Measurements from ENCODE around the gene GLS. TPM values are rescaled to one million over a fixed set of nuclear protein-coding genes. Genes with fewer than 3 reads are reported as not detected.
"Not testable (repeated sequence)": the region's sequence is repeated elsewhere in the genome, so short reads cannot be mapped to it uniquely, and the experiment has no call there.

GLS gene
- total RNA-seq, 1 donor from 2014 or later, result 178 TPM

DNA sequence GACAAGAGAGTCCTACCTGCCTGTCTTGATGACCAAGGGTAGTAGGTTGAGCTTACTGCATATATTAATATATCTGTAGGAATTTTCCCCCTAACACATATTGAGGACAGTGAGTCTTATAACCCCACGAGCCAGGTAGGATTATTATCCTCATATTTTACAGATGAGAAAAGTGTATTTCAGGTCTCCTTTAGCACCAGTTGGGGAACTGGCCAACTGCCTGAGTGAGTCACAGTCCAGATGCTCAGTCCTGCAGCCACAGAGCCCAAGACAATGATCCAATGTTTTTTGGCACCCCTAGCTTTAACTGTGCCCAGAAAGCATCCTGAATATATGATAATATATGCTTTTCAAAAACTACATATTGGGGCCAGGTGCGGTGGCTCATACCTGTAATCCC, 30.8 kb upstream of the GLS start:
- Mint-ChIP-seq H3K4me1 (ENCODE audit: unreplicated experiment) (peaks cover 18% of the 10 kb centered on the region), H3K4me3 (ENCODE audit: unreplicated experiment) (no peak overlapping the region), H3K27ac (ENCODE audit: unreplicated experiment) (peak overlapping the region; percentile 10), H3K36me3 (ENCODE audit: unreplicated experiment) (no peaks in the 10 kb centered on the region), H3K27me3 (ENCODE audit: unreplicated experiment) (no peaks in the 10 kb centered on the region), H3K9me3 (ENCODE audit: unreplicated experiment) (no peaks in the 10 kb centered on the region)
- DNase-seq (ENCODE audit: extremely low spot score, unreplicated experiment), result no peak
- TF ChIP-seq, protein P1, sequence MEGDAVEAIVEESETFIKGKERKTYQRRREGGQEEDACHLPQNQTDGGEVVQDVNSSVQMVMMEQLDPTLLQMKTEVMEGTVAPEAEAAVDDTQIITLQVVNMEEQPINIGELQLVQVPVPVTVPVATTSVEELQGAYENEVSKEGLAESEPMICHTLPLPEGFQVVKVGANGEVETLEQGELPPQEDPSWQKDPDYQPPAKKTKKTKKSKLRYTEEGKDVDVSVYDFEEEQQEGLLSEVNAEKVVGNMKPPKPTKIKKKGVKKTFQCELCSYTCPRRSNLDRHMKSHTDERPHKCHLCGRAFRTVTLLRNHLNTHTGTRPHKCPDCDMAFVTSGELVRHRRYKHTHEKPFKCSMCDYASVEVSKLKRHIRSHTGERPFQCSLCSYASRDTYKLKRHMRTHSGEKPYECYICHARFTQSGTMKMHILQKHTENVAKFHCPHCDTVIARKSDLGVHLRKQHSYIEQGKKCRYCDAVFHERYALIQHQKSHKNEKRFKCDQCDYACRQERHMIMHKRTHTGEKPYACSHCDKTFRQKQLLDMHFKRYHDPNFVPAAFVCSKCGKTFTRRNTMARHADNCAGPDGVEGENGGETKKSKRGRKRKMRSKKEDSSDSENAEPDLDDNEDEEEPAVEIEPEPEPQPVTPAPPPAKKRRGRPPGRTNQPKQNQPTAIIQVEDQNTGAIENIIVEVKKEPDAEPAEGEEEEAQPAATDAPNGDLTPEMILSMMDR (IDR thresholded peaks at IDR 0.05), result no peak

DNA sequence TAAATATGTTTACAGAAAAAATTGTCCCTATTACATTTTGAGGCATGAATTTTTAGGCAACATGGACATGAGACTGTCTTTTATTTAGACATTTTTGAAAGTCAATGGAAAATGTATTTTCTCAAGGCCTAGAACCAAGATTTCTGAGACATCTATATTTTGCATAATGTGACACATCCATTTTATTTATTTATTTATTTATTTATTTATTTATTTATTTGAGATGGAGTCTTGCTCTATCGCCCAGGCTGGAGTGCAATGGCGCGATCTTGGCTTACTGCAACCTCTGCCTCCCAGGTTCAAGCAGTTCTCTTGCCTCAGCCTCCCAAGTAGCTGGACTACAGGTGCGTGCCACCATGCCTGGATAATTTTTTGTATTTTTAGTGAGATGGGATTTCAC, 27.6 kb upstream of the GLS start:
- H3K9me3 Mint-ChIP-seq (ENCODE audit: unreplicated experiment); H3K4me3 Mint-ChIP-seq (ENCODE audit: unreplicated experiment); DNase-seq (ENCODE audit: extremely low spot score, unreplicated experiment); H3K27ac Mint-ChIP-seq (ENCODE audit: unreplicated experiment); H3K27me3 Mint-ChIP-seq (ENCODE audit: unreplicated experiment); H3K36me3 Mint-ChIP-seq (ENCODE audit: unreplicated experiment): not testable (repeated sequence)
- H3K4me1 Mint-ChIP-seq (ENCODE audit: unreplicated experiment), result peaks cover 26% of the 10 kb centered on the region

DNA sequence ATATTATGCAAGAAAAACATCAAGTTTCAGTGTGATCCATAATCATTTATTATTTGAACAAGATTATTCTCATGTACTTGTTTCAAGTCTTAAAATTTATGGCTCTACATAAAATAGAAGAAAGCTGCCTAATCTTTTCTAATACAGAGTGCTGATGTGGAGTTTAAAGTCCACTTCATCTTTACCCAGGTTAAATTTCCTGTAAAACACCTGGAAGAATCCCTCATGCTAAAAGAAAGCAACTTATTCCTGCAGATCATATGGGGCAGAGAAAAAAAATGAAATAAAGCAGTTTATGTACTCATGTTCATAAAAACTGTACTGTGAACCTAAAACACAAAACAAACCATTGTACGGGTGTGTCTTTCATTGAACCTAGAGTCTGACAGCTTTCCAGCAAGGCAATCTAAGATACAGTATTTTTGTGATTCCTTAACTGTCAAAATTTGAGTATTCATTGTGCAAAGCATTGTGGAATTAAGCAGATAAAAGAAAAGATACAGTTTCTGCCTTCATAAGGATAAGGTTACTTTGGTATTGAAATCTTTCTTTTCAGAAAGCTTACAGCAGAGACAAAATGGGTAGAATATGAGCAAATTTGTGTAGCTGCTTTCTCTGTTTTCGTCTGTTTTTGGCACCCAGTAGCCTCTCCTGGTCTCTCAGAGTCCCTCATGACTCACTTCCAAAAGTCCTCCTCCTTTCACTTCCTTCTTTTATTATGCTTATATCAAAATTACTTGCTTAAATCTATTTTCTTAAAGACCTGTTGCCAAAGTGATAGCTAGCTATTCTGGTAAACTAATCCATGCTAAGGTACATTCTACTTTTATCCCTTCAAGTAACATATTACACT, 26.9 kb upstream of the GLS start:
- H3K9me3 Mint-ChIP-seq (ENCODE audit: unreplicated experiment), result no peaks in the 10 kb centered on the region
- H3K36me3 Mint-ChIP-seq (ENCODE audit: unreplicated experiment), result no peaks in the 10 kb centered on the region
- no peak overlapping the region for H3K27ac Mint-ChIP-seq (ENCODE audit: unreplicated experiment)
- peaks cover 23% of the 10 kb centered on the region for H3K4me1 Mint-ChIP-seq (ENCODE audit: unreplicated experiment)
- H3K27me3 Mint-ChIP-seq (ENCODE audit: unreplicated experiment), result no peaks in the 10 kb centered on the region
- no peak overlapping the region for H3K4me3 Mint-ChIP-seq (ENCODE audit: unreplicated experiment)
- TF ChIP-seq, protein P1 (IDR thresholded peaks at IDR 0.05), result no peak
- no peak for DNase-seq (ENCODE audit: extremely low spot score, unreplicated experiment)

DNA sequence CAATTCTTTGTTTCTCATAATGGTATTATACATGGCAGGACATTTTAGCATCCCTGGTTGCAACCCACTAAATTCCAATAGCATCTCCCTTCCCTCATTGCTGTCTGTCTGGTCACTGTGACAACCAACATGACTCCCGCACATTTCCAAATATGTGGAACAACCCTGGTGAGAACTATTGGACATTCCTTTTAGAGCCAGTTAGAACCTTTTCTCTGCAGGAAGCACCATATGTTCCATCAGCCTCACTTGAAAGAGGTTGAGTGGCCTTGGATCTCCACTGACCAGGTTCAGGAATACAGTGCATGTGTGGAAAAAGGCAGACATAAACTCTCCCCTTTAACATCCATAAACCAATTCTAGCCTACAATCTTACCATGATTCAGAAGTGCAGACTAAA, 25.9 kb upstream of the GLS start:
- peaks cover 32% of the 10 kb centered on the region for H3K4me1 Mint-ChIP-seq (ENCODE audit: unreplicated experiment)
- no peak overlapping the region for H3K4me3 Mint-ChIP-seq (ENCODE audit: unreplicated experiment)
- H3K9me3 Mint-ChIP-seq (ENCODE audit: unreplicated experiment), result no peaks in the 10 kb centered on the region
- no peak for DNase-seq (ENCODE audit: extremely low spot score, unreplicated experiment)
- no peak overlapping the region for H3K27ac Mint-ChIP-seq (ENCODE audit: unreplicated experiment)
- no peaks in the 10 kb centered on the region for H3K27me3 Mint-ChIP-seq (ENCODE audit: unreplicated experiment)
- no peaks in the 10 kb centered on the region for H3K36me3 Mint-ChIP-seq (ENCODE audit: unreplicated experiment)
- TF ChIP-seq, protein P1 (IDR thresholded peaks at IDR 0.05), result no peak

DNA sequence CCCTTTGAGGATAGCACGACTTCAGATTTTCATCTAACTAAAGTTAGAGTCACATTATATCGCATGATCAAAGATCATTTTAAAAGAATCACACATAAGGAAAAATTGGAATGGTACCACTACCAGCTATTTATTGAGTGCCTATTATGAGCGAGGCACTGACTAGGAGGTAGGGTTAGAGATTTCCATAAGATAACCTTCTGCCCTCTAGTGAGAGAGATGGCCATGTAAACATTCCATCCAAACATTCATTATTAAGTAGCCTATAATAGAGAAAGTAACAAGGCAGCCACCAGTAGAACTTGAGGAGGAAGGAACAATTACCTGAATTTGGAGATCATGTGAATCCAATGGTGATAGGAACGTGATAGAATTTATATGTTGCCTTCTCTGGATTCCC, 25.4 kb upstream of the GLS start:
- no peaks in the 10 kb centered on the region for H3K9me3 Mint-ChIP-seq (ENCODE audit: unreplicated experiment)
- H3K36me3 Mint-ChIP-seq (ENCODE audit: unreplicated experiment), result no peaks in the 10 kb centered on the region
- DNase-seq (ENCODE audit: extremely low spot score, unreplicated experiment), result no peak
- H3K4me3 Mint-ChIP-seq (ENCODE audit: unreplicated experiment), result no peak overlapping the region
- no peaks in the 10 kb centered on the region for H3K27me3 Mint-ChIP-seq (ENCODE audit: unreplicated experiment)
- TF ChIP-seq, protein P1 (IDR thresholded peaks at IDR 0.05), result no peak
- no peak overlapping the region for H3K27ac Mint-ChIP-seq (ENCODE audit: unreplicated experiment)
- peaks cover 36% of the 10 kb centered on the region for H3K4me1 Mint-ChIP-seq (ENCODE audit: unreplicated experiment)

Measured in osteocyte (in vitro differentiated cells).